Uterus (tissue), 2 donors: ENCODE results near the gene MOSPD3.

ENCODE experiments used
- POLR2A ChIP-seq, 2 donors: fragments of 450-650 bp; IDR thresholded peaks; one replicate each; pipeline ENCODE4 v1.6.1; 2016; ENCODE audit warnings: antibody characterized with exemption in 2 of 2, mild to moderate bottlenecking in 1 of 2, moderate library complexity in 1 of 2
- TF ChIP-seq, protein P1 (sequence below), 4 experiments: fragments of 200-600 bp in 2 of 4; fragments of 450-650 bp in 2 of 4; sonication (generic) in 2 of 4; IDR thresholded peaks; one replicate each; pipeline ENCODE4 v1.5.1; 2016 to 2019; ENCODE audit warnings: antibody characterized with exemption in 4 of 4, mild to moderate bottlenecking in 2 of 4, moderate library complexity in 1 of 4

- TF ChIP-seq, protein P1, sequence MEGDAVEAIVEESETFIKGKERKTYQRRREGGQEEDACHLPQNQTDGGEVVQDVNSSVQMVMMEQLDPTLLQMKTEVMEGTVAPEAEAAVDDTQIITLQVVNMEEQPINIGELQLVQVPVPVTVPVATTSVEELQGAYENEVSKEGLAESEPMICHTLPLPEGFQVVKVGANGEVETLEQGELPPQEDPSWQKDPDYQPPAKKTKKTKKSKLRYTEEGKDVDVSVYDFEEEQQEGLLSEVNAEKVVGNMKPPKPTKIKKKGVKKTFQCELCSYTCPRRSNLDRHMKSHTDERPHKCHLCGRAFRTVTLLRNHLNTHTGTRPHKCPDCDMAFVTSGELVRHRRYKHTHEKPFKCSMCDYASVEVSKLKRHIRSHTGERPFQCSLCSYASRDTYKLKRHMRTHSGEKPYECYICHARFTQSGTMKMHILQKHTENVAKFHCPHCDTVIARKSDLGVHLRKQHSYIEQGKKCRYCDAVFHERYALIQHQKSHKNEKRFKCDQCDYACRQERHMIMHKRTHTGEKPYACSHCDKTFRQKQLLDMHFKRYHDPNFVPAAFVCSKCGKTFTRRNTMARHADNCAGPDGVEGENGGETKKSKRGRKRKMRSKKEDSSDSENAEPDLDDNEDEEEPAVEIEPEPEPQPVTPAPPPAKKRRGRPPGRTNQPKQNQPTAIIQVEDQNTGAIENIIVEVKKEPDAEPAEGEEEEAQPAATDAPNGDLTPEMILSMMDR (IDR thresholded peaks at IDR 0.05), result no peak
- no peak for TF ChIP-seq POLR2A (IDR thresholded peaks at IDR 0.05)
Observed at GRCh38 chr7:100649826-100650565, 37.7 kb downstream of the MOSPD3 start.
